ENCODE results near the gene TTLL13. TPM values are rescaled to one million over a fixed set of nuclear protein-coding genes. Genes with fewer than 3 reads are reported as not detected.

The TTLL13 gene
- total RNA-seq, 1 donor from 2014 or later = 0.47 TPM

DNA sequence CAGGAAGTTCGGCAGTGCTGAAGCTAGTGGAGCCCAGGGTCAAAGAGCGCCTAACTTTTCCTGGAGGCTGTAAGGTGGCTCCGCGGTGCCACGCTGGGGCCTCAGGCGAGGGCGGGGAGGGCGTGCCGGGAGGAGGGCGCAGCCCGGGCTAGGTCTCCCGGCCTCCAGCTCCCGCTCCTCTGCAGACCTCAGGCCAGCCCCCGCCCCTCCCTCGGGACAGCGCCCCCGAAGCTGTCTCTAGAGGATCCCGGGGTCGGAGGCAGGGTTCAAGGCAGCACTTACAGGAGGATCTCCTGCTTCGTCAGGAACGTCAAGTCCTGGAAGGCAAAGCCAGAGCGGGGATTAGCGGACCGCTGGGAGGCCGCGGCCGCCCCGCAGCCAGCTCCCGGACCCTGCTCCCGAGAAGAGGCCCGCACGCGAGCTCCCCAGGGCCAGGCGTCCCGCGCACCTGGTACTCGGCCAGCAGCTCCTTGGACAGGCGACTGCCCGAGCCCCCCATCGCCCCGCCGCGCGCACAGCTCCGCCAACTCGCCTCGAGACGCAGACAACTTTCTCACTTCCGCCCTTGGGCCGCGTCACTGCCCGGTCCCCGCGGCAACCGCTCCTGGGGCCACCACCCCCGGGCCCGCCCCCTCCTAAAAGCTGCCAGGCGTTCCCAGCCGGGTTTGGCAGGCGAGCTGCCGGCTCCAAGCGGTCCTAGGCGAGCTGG lies 15.8 kb upstream of the TTLL13 start, which contains the start of gene CIB1:
Gene CIB1 (minus strand): TSS at position 555 of the 709 bp plus-strand sequence. CDS start 56 bp downstream, at position 499.
- Mint-ChIP-seq H3K4me3 (peak within 1 kb of the TSS; percentile 75), H3K9me3 (no peaks in the 10 kb centered on the region), H3K27me3 (ENCODE audit: low read depth) (no peaks in the 10 kb centered on the region), H3K27ac (peak within 1 kb of the TSS; percentile 88), H3K36me3 (peaks cover 18% of the 10 kb centered on the region), H3K4me1 (peaks cover 12% of the 10 kb centered on the region)
- TF ChIP-seq, protein P1, sequence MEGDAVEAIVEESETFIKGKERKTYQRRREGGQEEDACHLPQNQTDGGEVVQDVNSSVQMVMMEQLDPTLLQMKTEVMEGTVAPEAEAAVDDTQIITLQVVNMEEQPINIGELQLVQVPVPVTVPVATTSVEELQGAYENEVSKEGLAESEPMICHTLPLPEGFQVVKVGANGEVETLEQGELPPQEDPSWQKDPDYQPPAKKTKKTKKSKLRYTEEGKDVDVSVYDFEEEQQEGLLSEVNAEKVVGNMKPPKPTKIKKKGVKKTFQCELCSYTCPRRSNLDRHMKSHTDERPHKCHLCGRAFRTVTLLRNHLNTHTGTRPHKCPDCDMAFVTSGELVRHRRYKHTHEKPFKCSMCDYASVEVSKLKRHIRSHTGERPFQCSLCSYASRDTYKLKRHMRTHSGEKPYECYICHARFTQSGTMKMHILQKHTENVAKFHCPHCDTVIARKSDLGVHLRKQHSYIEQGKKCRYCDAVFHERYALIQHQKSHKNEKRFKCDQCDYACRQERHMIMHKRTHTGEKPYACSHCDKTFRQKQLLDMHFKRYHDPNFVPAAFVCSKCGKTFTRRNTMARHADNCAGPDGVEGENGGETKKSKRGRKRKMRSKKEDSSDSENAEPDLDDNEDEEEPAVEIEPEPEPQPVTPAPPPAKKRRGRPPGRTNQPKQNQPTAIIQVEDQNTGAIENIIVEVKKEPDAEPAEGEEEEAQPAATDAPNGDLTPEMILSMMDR (IDR thresholded peaks at IDR 0.05; ENCODE audit: unreplicated experiment) = peak; percentile 21
- DNase-seq (ENCODE audit: low spot score in 2 of 2, unreplicated experiment in 2 of 2) = peak in 1 of 2 experiments; percentile 94

GRCh38 chr15:90234096-90234988 lies 15.0 kb upstream of the TTLL13 start, which contains the start of gene GDPGP1:
Gene GDPGP1 (plus strand): TSS chr15:90234209. CDS start chr15:90240909, 6,700 bp downstream.
- TF ChIP-seq, protein P1 (IDR thresholded peaks at IDR 0.05; ENCODE audit: unreplicated experiment) = peak; percentile 1

DNA sequence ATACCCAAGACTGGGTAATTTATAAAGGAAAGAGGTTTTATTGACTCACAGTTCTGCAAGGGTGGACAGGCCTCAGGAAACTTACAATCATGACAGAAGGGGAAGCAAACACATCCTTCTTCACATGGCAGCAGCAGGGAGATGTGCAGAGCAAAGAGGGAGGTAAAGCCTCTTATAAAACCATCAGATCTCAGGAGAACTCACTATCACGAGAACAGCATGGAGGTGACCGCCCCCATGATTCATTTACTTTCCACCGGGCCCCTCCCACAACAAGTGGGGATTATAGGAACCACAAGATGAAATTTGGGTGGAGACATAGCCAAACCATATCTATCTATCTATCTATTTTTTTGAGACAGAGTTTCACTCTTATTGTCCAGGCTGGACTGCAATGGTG lies 10.0 kb upstream of the TTLL13 start:
- H3K4me3 Mint-ChIP-seq = no peak overlapping the region
- peaks cover 17% of the 10 kb centered on the region for H3K36me3 Mint-ChIP-seq
- H3K27ac Mint-ChIP-seq = no peak overlapping the region
- DNase-seq (ENCODE audit: low spot score in 2 of 2, unreplicated experiment in 2 of 2) = no peak
- H3K9me3 Mint-ChIP-seq = no peaks in the 10 kb centered on the region
- H3K27me3 Mint-ChIP-seq (ENCODE audit: low read depth) = no peaks in the 10 kb centered on the region
- H3K4me1 Mint-ChIP-seq = peaks cover 8% of the 10 kb centered on the region
- TF ChIP-seq, protein P1 (IDR thresholded peaks at IDR 0.05; ENCODE audit: unreplicated experiment) = no peak

More at GRCh38 chr15:90234096-90234988, 15.0 kb upstream of the TTLL13 start, which contains the start of gene GDPGP1:
- Mint-ChIP-seq H3K36me3 (peaks cover 15% of the 10 kb centered on the region), H3K27ac (peak within 1 kb of the TSS; percentile 88), H3K27me3 (ENCODE audit: low read depth) (no peaks in the 10 kb centered on the region), H3K4me1 (peaks cover 12% of the 10 kb centered on the region), H3K9me3 (no peaks in the 10 kb centered on the region), H3K4me3 (peak within 1 kb of the TSS; percentile 75)
- peak in 1 of 2 experiments; percentile 85 for DNase-seq (ENCODE audit: low spot score in 2 of 2, unreplicated experiment in 2 of 2)

DNA sequence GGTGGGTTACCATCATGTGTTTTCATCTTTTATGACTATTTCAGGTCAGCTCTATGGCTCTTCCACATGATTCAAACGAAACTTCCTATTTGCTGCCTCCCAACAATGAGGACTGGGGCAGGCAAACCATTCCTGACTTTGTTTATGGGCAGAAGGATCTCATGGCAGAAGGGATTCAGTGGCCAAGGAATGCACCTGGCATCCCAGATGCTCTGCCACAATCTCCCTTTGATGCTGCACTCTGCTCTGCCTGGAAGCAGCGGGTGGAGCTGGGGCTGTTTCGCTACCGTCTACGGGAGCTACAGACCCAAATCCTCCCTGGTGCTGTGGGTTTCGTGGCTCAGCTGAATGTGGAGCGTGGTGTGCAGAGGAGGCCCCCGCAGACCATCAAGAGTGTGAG lies 8.5 kb upstream of the TTLL13 start:
- no peaks in the 10 kb centered on the region for H3K4me1 Mint-ChIP-seq
- H3K36me3 Mint-ChIP-seq = peaks cover 17% of the 10 kb centered on the region
- no peak for DNase-seq (ENCODE audit: low spot score in 2 of 2, unreplicated experiment in 2 of 2)
- H3K4me3 Mint-ChIP-seq = no peak overlapping the region
- H3K27ac Mint-ChIP-seq = no peak overlapping the region
- no peaks in the 10 kb centered on the region for H3K27me3 Mint-ChIP-seq (ENCODE audit: low read depth)
- TF ChIP-seq, protein P1 (IDR thresholded peaks at IDR 0.05; ENCODE audit: unreplicated experiment) = no peak
- no peaks in the 10 kb centered on the region for H3K9me3 Mint-ChIP-seq

DNA sequence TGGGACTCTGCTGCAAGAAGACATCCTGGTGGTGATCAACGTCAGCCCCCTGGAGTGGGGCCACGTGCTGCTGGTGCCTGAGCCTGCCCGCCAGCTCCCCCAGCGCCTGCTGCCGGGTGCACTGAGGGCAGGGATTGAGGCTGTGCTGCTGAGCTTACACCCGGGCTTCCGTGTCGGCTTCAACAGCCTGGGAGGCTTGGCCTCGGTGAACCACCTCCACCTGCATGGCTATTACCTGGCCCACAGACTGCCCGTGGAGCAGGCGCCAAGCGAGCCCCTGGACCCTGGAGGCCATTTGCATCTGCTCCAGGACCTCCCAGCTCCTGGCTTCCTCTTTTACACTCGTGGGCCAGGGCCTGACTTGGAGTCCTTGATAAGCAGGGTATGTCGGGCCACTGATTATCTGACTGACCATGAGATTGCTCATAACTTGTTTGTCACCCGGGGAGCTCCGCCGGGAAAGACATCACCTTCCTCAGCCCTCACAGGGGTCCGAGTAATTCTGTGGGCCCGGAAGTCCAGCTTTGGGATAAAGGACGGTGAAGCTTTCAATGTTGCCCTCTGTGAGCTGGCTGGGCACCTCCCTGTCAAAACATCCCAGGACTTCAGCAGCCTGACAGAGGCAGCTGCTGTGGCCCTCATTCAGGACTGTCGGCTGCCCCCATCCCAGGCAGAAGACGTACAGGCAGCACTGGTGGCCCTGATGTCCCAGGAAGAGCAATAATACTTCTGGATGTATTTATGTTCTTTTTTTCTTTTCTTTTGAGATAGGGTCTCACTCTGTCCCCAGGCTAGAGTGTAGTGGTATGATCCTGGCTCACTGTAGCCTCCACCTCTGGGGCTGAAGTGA lies 7.8 kb upstream of the TTLL13 start:
- Mint-ChIP-seq H3K27ac (no peak overlapping the region), H3K4me3 (no peak overlapping the region), H3K27me3 (ENCODE audit: low read depth) (no peaks in the 10 kb centered on the region), H3K9me3 (no peaks in the 10 kb centered on the region), H3K36me3 (peaks cover 14% of the 10 kb centered on the region), H3K4me1 (no peaks in the 10 kb centered on the region)
- TF ChIP-seq, protein P1 (IDR thresholded peaks at IDR 0.05; ENCODE audit: unreplicated experiment) = no peak
- DNase-seq (ENCODE audit: low spot score in 2 of 2, unreplicated experiment in 2 of 2) = no peak
